GM21381 (cell line): ENCODE measurements around the gene FGG.

ENCODE experiments used
- ATAC-seq: cut with Tn5 transposase; IDR thresholded peaks from one replicate; pipeline ENCODE4 v1.9.1; 2021; ENCODE audit warnings: mild to moderate bottlenecking, moderate library complexity; ENCODE audit not compliant: unreplicated experiment

The FGG gene

GRCh38 chr4:154559494-154560418, 52.7 kb downstream of the FGG start:
- peak; percentile 94 for ATAC-seq

GRCh38 chr4:154559141-154559493, 53.3 kb downstream of the FGG start:
- ATAC-seq: peak; percentile 21
